Activated T-helper 1 cell treated with anti-CD3 and anti-CD28 coated beads, Interleukin-12 subunit alpha, Interleukin-12 subunit beta, Interleukin-2, Interleukin-4 antibody, amounts not matched to agents 30 ng/mL and 10 ng/mL and 1 ng/mL, durations not matched to agents 14 hours and 24 hours and 36 hours (primary cell): ENCODE results near the gene MRPL10. TPM values are rescaled to one million over a fixed set of nuclear protein-coding genes. Genes with fewer than 3 reads are reported as not detected.

Experiments
- DNase-seq: peaks from one replicate; pipeline ENCODE4 v3.0.0; 2021; ENCODE audit warnings: low spot score
- H3K27ac Mint-ChIP-seq: one replicate; pipeline ENCODE4 v1.8.0; 2021; ENCODE audit warnings: mild to moderate bottlenecking, mixed read lengths
- H3K27me3 Mint-ChIP-seq: one replicate; pipeline ENCODE4 v1.8.0; 2022; ENCODE audit warnings: mild to moderate bottlenecking, moderate library complexity, mixed read lengths; ENCODE audit not compliant: insufficient read depth
- H3K36me3 Mint-ChIP-seq: one replicate; pipeline ENCODE4 v1.8.0; 2021; ENCODE audit warnings: low read depth, mixed read lengths
- H3K4me1 Mint-ChIP-seq: one replicate; pipeline ENCODE4 v1.8.0; 2021; ENCODE audit warnings: low read depth, mixed read lengths
- H3K4me3 Mint-ChIP-seq: one replicate; pipeline ENCODE4 v1.8.0; 2021; ENCODE audit warnings: mild to moderate bottlenecking, moderate library complexity, mixed read lengths
- H3K9me3 Mint-ChIP-seq: one replicate; pipeline ENCODE4 v1.8.0; 2021; ENCODE audit warnings: mixed read lengths
- intact Hi-C: fragments of 100-400 bp; cut with micrococcal nuclease; formaldehyde crosslinking; loops from one replicate; pipeline ENCODE4 v1.15.1; 2024
- total RNA-seq: library from RNA; stranded (reverse); gene quantifications from 2 replicates; pipeline ENCODE4 v1.2.3, GENCODE V29; 2022

Gene MRPL10
- total RNA-seq, 1 donor from 2014 or later: 56.9 TPM

- peaks cover 25% of the 10 kb centered on the region for H3K4me1 Mint-ChIP-seq
- H3K27me3 Mint-ChIP-seq: no peaks in the 10 kb centered on the region
- peak; percentile 65 for DNase-seq
- H3K9me3 Mint-ChIP-seq: no peaks in the 10 kb centered on the region
- intact Hi-C loops: loop anchor here (1.0 to 5.0 kb wide), 2 partner anchors 10 to 44 kb away; partner anchors contain the start of genes LRRC46 and MRPL10
- H3K27ac Mint-ChIP-seq: peak within 1 kb of the TSS; percentile 83
- peaks cover 31% of the 10 kb centered on the region for H3K36me3 Mint-ChIP-seq
- H3K4me3 Mint-ChIP-seq: peak within 1 kb of the TSS; percentile 94
Measured at GRCh38 chr17:47821424-47822391, 9.6 kb downstream of the MRPL10 start, which contains the start of gene OSBPL7. Gene OSBPL7, minus strand, starts transcription at chr17:47821794. Its CDS starts 1,516 bp downstream, at chr17:47820278.

- H3K36me3 Mint-ChIP-seq: peaks cover 28% of the 10 kb centered on the region
- DNase-seq: no peak
- peak overlapping the region; percentile 83 for H3K27ac Mint-ChIP-seq
- peaks cover 25% of the 10 kb centered on the region for H3K4me1 Mint-ChIP-seq
- H3K27me3 Mint-ChIP-seq: no peaks in the 10 kb centered on the region
- H3K4me3 Mint-ChIP-seq: peak overlapping the region; percentile 94
- intact Hi-C loops: loop anchor here (1.0 to 5.0 kb wide), 2 partner anchors 10 to 44 kb away; partner anchors contain the start of genes LRRC46 and MRPL10
- H3K9me3 Mint-ChIP-seq: no peaks in the 10 kb centered on the region
Measured at GRCh38 chr17:47821031-47821423, 10.3 kb downstream of the MRPL10 start.

GRCh38 chr17:47820033-47820789, 11.1 kb downstream of the MRPL10 start:
- DNase-seq: no peak
- intact Hi-C loops: loop anchor here (5.0 kb wide), 1 partner anchor 43 kb away; no protein-coding TSS in a partner anchor
- no peaks in the 10 kb centered on the region for H3K27me3 Mint-ChIP-seq

GRCh38 chr17:47819475-47819874, 11.9 kb downstream of the MRPL10 start:
- intact Hi-C loops: no loop called here
- H3K27ac Mint-ChIP-seq: no peak overlapping the region
- peaks cover 26% of the 10 kb centered on the region for H3K36me3 Mint-ChIP-seq
- no peak for DNase-seq
- H3K27me3 Mint-ChIP-seq: no peaks in the 10 kb centered on the region
- H3K9me3 Mint-ChIP-seq: no peaks in the 10 kb centered on the region
- peaks cover 25% of the 10 kb centered on the region for H3K4me1 Mint-ChIP-seq
- peak overlapping the region; percentile 22 for H3K4me3 Mint-ChIP-seq

More at GRCh38 chr17:47820033-47820789, 11.1 kb downstream of the MRPL10 start:
- peak overlapping the region; percentile 94 for H3K4me3 Mint-ChIP-seq
- H3K27ac Mint-ChIP-seq: peak overlapping the region; percentile 83
- peaks cover 25% of the 10 kb centered on the region for H3K36me3 Mint-ChIP-seq
- no peaks in the 10 kb centered on the region for H3K9me3 Mint-ChIP-seq
- H3K4me1 Mint-ChIP-seq: peaks cover 25% of the 10 kb centered on the region

- Mint-ChIP-seq H3K4me1 (peaks cover 25% of the 10 kb centered on the region), H3K9me3 (no peaks in the 10 kb centered on the region), H3K36me3 (peaks cover 20% of the 10 kb centered on the region), H3K4me3 (no peak overlapping the region), H3K27me3 (no peaks in the 10 kb centered on the region), H3K27ac (no peak overlapping the region)
- intact Hi-C loops: no loop called here
- DNase-seq: no peak
Measured at GRCh38 chr17:47818002-47818695, 13.2 kb downstream of the MRPL10 start.

- H3K4me3 Mint-ChIP-seq: no peak overlapping the region
- H3K4me1 Mint-ChIP-seq: peaks cover 18% of the 10 kb centered on the region
- intact Hi-C loops: no loop called here
- H3K9me3 Mint-ChIP-seq: no peaks in the 10 kb centered on the region
- H3K27me3 Mint-ChIP-seq: no peaks in the 10 kb centered on the region
- DNase-seq: no peak
- H3K27ac Mint-ChIP-seq: no peak overlapping the region
- H3K36me3 Mint-ChIP-seq: peaks cover 25% of the 10 kb centered on the region
Measured at GRCh38 chr17:47816947-47817346, 14.4 kb downstream of the MRPL10 start.

GRCh38 chr17:47816111-47816735, 15.1 kb downstream of the MRPL10 start:
- intact Hi-C loops: no loop called here
- H3K9me3 Mint-ChIP-seq: no peaks in the 10 kb centered on the region
- DNase-seq: no peak
- peaks cover 13% of the 10 kb centered on the region for H3K4me1 Mint-ChIP-seq
- H3K27me3 Mint-ChIP-seq: no peaks in the 10 kb centered on the region
- peaks cover 25% of the 10 kb centered on the region for H3K36me3 Mint-ChIP-seq
- no peak overlapping the region for H3K4me3 Mint-ChIP-seq
- H3K27ac Mint-ChIP-seq: no peak overlapping the region

GRCh38 chr17:47815106-47815918, 16.0 kb downstream of the MRPL10 start:
- Mint-ChIP-seq H3K27ac (no peak overlapping the region), H3K4me3 (no peak overlapping the region), H3K4me1 (peaks cover 13% of the 10 kb centered on the region), H3K9me3 (no peaks in the 10 kb centered on the region), H3K36me3 (peaks cover 27% of the 10 kb centered on the region), H3K27me3 (no peaks in the 10 kb centered on the region)
- DNase-seq: no peak
- intact Hi-C loops: no loop called here

GRCh38 chr17:47813512-47814031, 17.8 kb downstream of the MRPL10 start:
- intact Hi-C loops: no loop called here
- DNase-seq: no peak
- H3K4me1 Mint-ChIP-seq: peaks cover 17% of the 10 kb centered on the region
- H3K4me3 Mint-ChIP-seq: no peak overlapping the region
- H3K27ac Mint-ChIP-seq: no peak overlapping the region
- no peaks in the 10 kb centered on the region for H3K9me3 Mint-ChIP-seq
- H3K36me3 Mint-ChIP-seq: peaks cover 28% of the 10 kb centered on the region
- no peaks in the 10 kb centered on the region for H3K27me3 Mint-ChIP-seq

- no peak for DNase-seq
- no peak overlapping the region for H3K4me3 Mint-ChIP-seq
- intact Hi-C loops: no loop called here
- no peaks in the 10 kb centered on the region for H3K27me3 Mint-ChIP-seq
- peaks cover 32% of the 10 kb centered on the region for H3K36me3 Mint-ChIP-seq
- H3K9me3 Mint-ChIP-seq: no peaks in the 10 kb centered on the region
- no peak overlapping the region for H3K27ac Mint-ChIP-seq
- H3K4me1 Mint-ChIP-seq: peaks cover 17% of the 10 kb centered on the region
Measured at GRCh38 chr17:47813077-47813476, 18.3 kb downstream of the MRPL10 start.

GRCh38 chr17:47812146-47812920, 19.0 kb downstream of the MRPL10 start:
- Mint-ChIP-seq H3K27ac (no peak overlapping the region), H3K4me1 (peaks cover 17% of the 10 kb centered on the region), H3K9me3 (no peaks in the 10 kb centered on the region), H3K27me3 (no peaks in the 10 kb centered on the region), H3K4me3 (no peak overlapping the region), H3K36me3 (peaks cover 29% of the 10 kb centered on the region)
- intact Hi-C loops: no loop called here
- DNase-seq: no peak
